ENCODE measurements around the gene ZCCHC8.

ZCCHC8 gene

DNA sequence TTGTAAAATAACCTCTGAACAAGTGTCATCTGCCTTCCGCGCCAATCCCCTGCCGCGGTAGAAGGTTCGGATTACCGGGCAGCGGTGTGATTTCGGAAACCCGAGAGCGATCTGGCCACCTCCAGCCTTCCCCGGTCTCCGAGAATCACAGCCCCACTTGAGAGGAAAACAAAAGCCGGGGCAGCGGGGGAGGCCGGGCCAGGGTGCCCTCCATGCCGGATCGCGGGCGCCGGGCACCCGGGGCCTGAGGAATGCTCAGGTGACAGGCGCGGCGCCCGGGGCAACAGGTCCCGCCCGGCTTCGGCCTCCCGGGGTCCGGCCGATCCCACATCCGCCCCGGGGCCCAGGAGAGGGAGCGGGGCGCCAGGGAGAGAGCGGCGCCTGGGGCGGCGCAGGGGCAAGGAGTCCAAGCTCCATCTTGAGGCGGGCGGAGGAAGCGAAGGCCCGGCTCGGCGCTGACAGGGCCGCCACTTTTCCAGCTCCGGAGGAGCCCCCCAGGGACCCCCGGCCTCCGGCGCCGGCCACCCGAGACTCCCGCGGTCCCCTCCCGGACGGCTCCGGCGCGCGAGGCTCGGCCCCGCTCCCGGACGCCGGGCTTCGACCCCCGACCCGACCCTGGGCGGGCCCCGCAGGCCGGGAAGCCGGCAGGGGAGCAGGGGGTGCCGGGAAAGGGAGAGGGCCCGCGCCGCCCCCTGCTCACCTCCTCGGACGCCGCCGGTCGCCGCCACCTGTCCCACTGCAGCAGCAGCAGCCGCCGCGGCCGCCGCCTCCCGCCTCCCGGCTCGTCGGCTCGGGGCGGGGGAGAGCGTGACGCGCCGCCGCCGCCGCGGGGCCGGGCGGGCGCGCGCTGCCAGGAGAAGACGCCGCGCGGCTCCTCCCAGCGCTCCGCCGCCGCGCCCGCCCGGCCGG is 78.7 kb downstream of the ZCCHC8 start, which contains the start of gene CLIP1:
Gene CLIP1 (minus strand): TSS at position 849 of the 909 bp plus-strand sequence. CDS start 42,217 bp downstream, outside the sequence.
- DNase-seq, result peak; percentile 58

All from stimulated activated naive CD4-positive, alpha-beta T cell treated with Interleukin-2 at 50 U/mL for 16 hours (primary cell).